Cardiac muscle cell (in vitro differentiated cells and primary cell): ENCODE measurements around the gene FOXL2. TPM values are rescaled to one million over a fixed set of nuclear protein-coding genes. Genes with fewer than 3 reads are reported as not detected.

Experiments used
- DNase-seq, 2 donors: peaks; one replicate each; pipeline versions ENCODE4 v3.0.0 to v3.0.0-alpha.2; 2010 to 2017; ENCODE audit warnings: low read depth in 1 of 2, low spot score in 1 of 2
- H3K27ac ChIP-seq: fragments of 200-600 bp; sonication (generic); 2 replicates; pipeline ENCODE4 v1.5.1; 2016
- H3K27me3 ChIP-seq: fragments of 200-600 bp; sonication (generic); 2 replicates; pipeline ENCODE4 v1.6.0; 2016; ENCODE audit warnings: control low read depth
- H3K36me3 ChIP-seq: fragments of 200-600 bp; sonication (generic); 2 replicates; pipeline ENCODE4 v1.5.1; 2016; ENCODE audit warnings: control low read depth
- H3K4me1 ChIP-seq: fragments of 200-600 bp; sonication (generic); 2 replicates; pipeline ENCODE4 v1.8.1; 2017; ENCODE audit warnings: low read depth, mild to moderate bottlenecking, mixed run types
- H3K4me3 ChIP-seq: fragments of 200-600 bp; sonication (generic); 2 replicates; pipeline ENCODE4 v1.5.1; 2016; ENCODE audit warnings: mild to moderate bottlenecking
- H3K9me3 ChIP-seq: fragments of 200-600 bp; sonication (generic); 2 replicates; pipeline ENCODE4 v1.5.1; 2017; ENCODE audit warnings: low read depth, mild to moderate bottlenecking, control low read depth
- polyA plus RNA-seq: library from polyadenylated mRNA; unstranded; fragments of >200 nt; fragmentation: Nextera tagmentation; extraction: Ambion mirVana; gene quantifications from 2 replicates; pipeline ENCODE4 v1.2.1, GENCODE V29; 2016
- total RNA-seq: library from RNA; depleted of rRNA; stranded (reverse); fragments of >200 nt; gene quantifications from 2 replicates; pipeline ENCODE4 v1.2.3, GENCODE V29; 2016
- TF ChIP-seq, protein P1 (sequence below): IDR thresholded peaks from 2 replicates; pipeline ENCODE4 v1.5.1; 2012; ENCODE audit warnings: low read depth, mild to moderate bottlenecking, low read length

Gene FOXL2
- total and polyA plus RNA-seq, 2 experiments from 2014 or later: not detected

GRCh38 chr3:138915503-138916498 lies 31.1 kb downstream of the FOXL2 start:
- peak overlapping the region; percentile 70 for H3K27ac ChIP-seq
- TF ChIP-seq, protein P1, sequence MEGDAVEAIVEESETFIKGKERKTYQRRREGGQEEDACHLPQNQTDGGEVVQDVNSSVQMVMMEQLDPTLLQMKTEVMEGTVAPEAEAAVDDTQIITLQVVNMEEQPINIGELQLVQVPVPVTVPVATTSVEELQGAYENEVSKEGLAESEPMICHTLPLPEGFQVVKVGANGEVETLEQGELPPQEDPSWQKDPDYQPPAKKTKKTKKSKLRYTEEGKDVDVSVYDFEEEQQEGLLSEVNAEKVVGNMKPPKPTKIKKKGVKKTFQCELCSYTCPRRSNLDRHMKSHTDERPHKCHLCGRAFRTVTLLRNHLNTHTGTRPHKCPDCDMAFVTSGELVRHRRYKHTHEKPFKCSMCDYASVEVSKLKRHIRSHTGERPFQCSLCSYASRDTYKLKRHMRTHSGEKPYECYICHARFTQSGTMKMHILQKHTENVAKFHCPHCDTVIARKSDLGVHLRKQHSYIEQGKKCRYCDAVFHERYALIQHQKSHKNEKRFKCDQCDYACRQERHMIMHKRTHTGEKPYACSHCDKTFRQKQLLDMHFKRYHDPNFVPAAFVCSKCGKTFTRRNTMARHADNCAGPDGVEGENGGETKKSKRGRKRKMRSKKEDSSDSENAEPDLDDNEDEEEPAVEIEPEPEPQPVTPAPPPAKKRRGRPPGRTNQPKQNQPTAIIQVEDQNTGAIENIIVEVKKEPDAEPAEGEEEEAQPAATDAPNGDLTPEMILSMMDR: peak; percentile 84

DNA sequence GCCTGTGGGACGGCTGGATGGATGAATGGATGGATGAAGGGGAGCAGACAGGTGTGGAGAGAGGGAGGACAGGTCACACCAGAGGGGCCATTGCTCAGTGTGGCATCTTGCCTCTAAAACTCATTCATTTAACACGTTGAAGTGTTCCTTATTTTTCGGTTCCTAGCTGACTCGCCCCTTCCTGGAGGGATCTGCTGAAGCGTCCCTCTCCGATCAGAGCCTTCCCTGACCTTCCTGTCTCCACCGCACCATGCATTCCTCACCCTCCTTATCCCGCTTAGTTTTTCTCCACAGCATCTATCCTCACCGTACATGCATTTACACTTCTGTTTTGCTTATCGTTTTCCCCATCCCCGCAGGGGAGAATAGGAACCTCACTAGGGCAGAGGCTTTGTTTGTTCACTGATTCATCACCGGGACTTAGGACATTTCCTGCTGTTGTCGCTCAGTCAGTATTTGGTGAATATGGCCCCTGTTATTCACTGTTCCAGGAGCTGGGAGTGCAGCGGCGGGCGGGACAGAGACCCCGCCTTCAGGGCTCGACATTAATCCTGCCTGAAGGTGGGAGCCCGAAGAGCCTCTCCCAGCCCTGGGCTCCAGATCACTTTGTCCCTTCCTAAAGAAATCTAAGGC lies 32.0 kb downstream of the FOXL2 start:
- no peak for DNase-seq
- Histone ChIP-seq H3K27me3 (peaks cover 2% of the 10 kb centered on the region), H3K36me3 (no peaks in the 10 kb centered on the region), H3K27ac (no peak overlapping the region), H3K9me3 (no peaks in the 10 kb centered on the region), H3K4me3 (peak overlapping the region; percentile 83), H3K4me1 (no peaks in the 10 kb centered on the region)
- TF ChIP-seq, protein P1: no peak

More at GRCh38 chr3:138915503-138916498, 31.1 kb downstream of the FOXL2 start:
- H3K27me3 ChIP-seq: peaks cover 2% of the 10 kb centered on the region
- no peaks in the 10 kb centered on the region for H3K9me3 ChIP-seq
- DNase-seq: peak; percentile 95
- peak overlapping the region; percentile 83 for H3K4me3 ChIP-seq
- H3K4me1 ChIP-seq: no peaks in the 10 kb centered on the region
- H3K36me3 ChIP-seq: no peaks in the 10 kb centered on the region

GRCh38 chr3:138913766-138914165 lies 33.2 kb downstream of the FOXL2 start:
- Histone ChIP-seq H3K4me3 (no peak overlapping the region), H3K36me3 (no peaks in the 10 kb centered on the region), H3K27me3 (peaks cover 2% of the 10 kb centered on the region), H3K4me1 (no peaks in the 10 kb centered on the region), H3K9me3 (no peaks in the 10 kb centered on the region), H3K27ac (no peak overlapping the region)
- no peak for DNase-seq
- TF ChIP-seq, protein P1: no peak

DNA sequence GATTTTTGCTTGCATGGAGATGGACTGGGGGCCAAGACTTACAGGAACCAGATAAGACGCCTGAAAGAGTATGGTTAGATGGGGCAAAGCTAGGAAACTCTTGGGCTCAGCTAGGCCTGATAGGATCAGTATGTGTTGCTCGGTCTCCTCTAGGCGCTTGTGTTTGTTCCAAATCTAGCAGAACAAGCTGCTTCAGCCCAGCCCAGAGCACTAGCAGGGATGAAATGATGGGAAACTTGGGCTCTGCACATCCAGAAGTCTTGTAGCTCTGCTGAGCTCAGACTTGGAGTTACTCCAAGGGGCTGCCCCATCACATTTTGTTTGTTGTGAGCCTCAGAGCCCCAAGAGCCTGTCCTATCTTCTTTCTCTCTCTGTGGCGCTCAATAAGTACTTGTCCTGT lies 34.7 kb downstream of the FOXL2 start:
- TF ChIP-seq, protein P1: no peak
- no peaks in the 10 kb centered on the region for H3K36me3 ChIP-seq
- H3K9me3 ChIP-seq: no peaks in the 10 kb centered on the region
- DNase-seq: peak in 1 of 2 donors; percentile 32
- no peak overlapping the region for H3K27ac ChIP-seq
- peaks cover 2% of the 10 kb centered on the region for H3K27me3 ChIP-seq
- no peak overlapping the region for H3K4me3 ChIP-seq
- H3K4me1 ChIP-seq: no peaks in the 10 kb centered on the region

DNA sequence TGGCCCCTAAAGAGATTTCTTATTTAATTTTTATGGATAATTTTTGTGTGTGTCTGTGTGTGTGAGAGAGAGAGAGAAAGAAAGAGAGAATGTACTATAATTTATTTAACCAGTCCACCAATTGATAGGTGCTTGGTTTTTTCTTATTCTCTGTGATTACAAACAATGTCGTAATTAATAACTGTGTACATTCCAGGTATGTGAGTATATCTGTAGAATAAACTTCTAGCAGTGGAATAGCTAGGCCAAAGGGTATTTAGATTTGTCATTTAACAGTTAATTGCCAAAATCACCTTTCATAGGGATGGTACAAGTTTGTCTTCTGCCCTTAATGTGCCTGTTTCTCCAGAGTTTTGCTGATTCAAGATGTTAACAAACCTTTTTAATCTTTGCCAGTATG lies 35.3 kb downstream of the FOXL2 start:
- no peak overlapping the region for H3K27ac ChIP-seq
- H3K36me3 ChIP-seq: no peaks in the 10 kb centered on the region
- no peak for DNase-seq
- H3K4me3 ChIP-seq: no peak overlapping the region
- TF ChIP-seq, protein P1: no peak
- H3K27me3 ChIP-seq: no peaks in the 10 kb centered on the region
- no peaks in the 10 kb centered on the region for H3K4me1 ChIP-seq
- no peaks in the 10 kb centered on the region for H3K9me3 ChIP-seq
